ENCODE measurements around the gene RPS23. TPM values are rescaled to one million over a fixed set of nuclear protein-coding genes. Genes with fewer than 3 reads are reported as not detected.

Gene RPS23
- total and polyA plus RNA-seq, 2 of the 8 experiments (the other 6 are each of a cell fraction or from before 2014, with no cell fraction given), result 2,559 to 4,867 TPM

DNA sequence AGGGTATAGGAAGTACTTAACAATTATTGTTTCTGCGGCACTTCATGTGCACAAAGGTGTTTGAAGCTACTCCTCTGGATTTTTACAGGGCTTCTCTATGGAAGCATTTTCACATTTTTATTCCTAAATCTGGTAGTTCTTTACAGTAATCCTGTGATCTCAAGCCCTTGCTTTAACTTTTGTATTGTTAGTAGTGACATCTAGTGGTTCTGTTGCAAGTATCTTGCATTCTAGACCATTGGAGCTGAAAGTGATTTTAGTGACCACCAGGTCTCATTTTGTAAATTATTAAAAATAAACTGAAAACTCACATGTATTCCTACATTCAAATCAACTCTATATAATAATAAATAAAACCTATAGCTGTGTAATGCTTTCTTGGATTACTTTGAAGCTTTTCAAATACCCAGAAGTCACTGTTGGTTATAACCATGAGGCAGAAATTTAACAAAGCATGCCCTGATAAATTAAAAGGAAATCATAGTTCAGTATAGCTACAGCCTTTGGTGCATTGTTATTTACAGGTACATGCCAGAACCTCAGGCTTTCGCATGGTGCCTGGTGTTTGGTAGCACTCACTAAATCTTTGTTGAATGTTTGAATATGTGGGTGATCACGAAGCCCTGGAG lies 18.9 kb downstream of the RPS23 start:
- Histone ChIP-seq H3K4ac (replicated peaks; ENCODE audit: insufficient read length, low read depth, low read length) (no peak overlapping the region), H2AK5ac (ENCODE audit: low read depth, low read length) (no peak overlapping the region), H3K4me2 (ENCODE audit: insufficient read depth in 1 of 2, low read depth in 2 of 2, low read length in 2 of 2) (no peak overlapping the region), H4K91ac (replicated peaks; ENCODE audit: insufficient read length, low read length) (no peak overlapping the region), H2BK15ac (ENCODE audit: low read length) (no peak overlapping the region), H3K79me2 (ENCODE audit: control insufficient read depth in 1 of 2, insufficient read depth in 2 of 2, low read length in 2 of 2) (no peaks in the 10 kb centered on the region), H2AFZ (ENCODE audit: low read length) (no peak overlapping the region), H3K79me1 (ENCODE audit: low read depth, low read length) (no peaks in the 10 kb centered on the region), H4K5ac (ENCODE audit: insufficient read length, low read depth, low read length) (no peak overlapping the region), H4K8ac (ENCODE audit: extremely low read depth, insufficient read depth, low read length) (no peak overlapping the region), H3K4me3 (ENCODE audit: extremely low read depth in 1 of 4, insufficient read depth in 2 of 4, low read depth in 3 of 4, low read length in 4 of 4) (no peak overlapping the region), H3K18ac (ENCODE audit: extremely low read depth, low read length) (no peak overlapping the region; the same call in 1 of the 2 replicates), H3K27ac (ENCODE audit: low read depth, low read length) (no peak overlapping the region), H3K23ac (ENCODE audit: insufficient read length) (no peak overlapping the region), H2BK5ac (ENCODE audit: low read depth, low read length) (no peak overlapping the region), H3K36me3 (ENCODE audit: control insufficient read depth in 2 of 4, insufficient read depth in 4 of 4, low read length in 3 of 4) (no peaks in the 10 kb centered on the region), H2BK120ac (replicated peaks; ENCODE audit: low read depth, low read length) (no peak overlapping the region), H2BK20ac (ENCODE audit: low read length) (no peak overlapping the region), H3K9ac (replicated peaks in 1 of 4; ENCODE audit: extremely low read depth in 1 of 4, low read depth in 3 of 4, low read length in 3 of 4) (no peak overlapping the region), H3K9me3 (ENCODE audit: insufficient read depth in 2 of 2, low read depth in 1 of 2, low read length in 1 of 2) (no peaks in the 10 kb centered on the region), H4K20me1 (replicated peaks in 1 of 2; ENCODE audit: control insufficient read depth in 1 of 2, insufficient read depth in 2 of 2, low read length in 2 of 2) (no peaks in the 10 kb centered on the region), H3K27me3 (replicated peaks in 1 of 4; ENCODE audit: control insufficient read depth in 3 of 4, extremely low read depth in 1 of 4, insufficient read depth in 3 of 4, low read length in 3 of 4) (no peaks in the 10 kb centered on the region), H3K23me2 (ENCODE audit: low read depth, low read length) (no peaks in the 10 kb centered on the region), H3K4me1 (replicated peaks in 1 of 4; ENCODE audit: control insufficient read depth in 3 of 4, insufficient read depth in 4 of 4, low read length in 3 of 4) (peaks cover 0 to 12% (median 6%) of the 10 kb centered on the region in 4 experiments; a peak in 6 of 7 replicates), H3K56ac (replicated peaks; ENCODE audit: insufficient read length, low read depth, low read length) (no peak overlapping the region), H2BK12ac (ENCODE audit: low read depth, low read length) (no peak overlapping the region), H3K14ac (ENCODE audit: insufficient read length) (no peak overlapping the region)
- no peak for DNase-seq (ENCODE audit: low read depth in 1 of 2, low spot score in 2 of 2)
- ChIA-PET POLR2A (ENCODE audit: partially characterized antibody) (interaction anchor here (2.1 to 5.5 kb wide), 4 partner anchors 8 to 19 kb away, joined by 7 to 42 read pairs (median 20); partner anchors contain the start of gene RPS23), CTCF (ENCODE audit: partially characterized antibody) (interaction anchor here (0.6 to 5.6 kb wide), 28 partner anchors 8 to 898 kb away, joined by 3 to 37 read pairs (median 4); partner anchors contain the start of gene RPS23)
- peak; percentile 77 for FAIRE-seq
- TF ChIP-seq CHD1 (IDR thresholded peaks at IDR 0.05; ENCODE audit: low read depth, low read length), result no peak
- TF ChIP-seq, protein P1, sequence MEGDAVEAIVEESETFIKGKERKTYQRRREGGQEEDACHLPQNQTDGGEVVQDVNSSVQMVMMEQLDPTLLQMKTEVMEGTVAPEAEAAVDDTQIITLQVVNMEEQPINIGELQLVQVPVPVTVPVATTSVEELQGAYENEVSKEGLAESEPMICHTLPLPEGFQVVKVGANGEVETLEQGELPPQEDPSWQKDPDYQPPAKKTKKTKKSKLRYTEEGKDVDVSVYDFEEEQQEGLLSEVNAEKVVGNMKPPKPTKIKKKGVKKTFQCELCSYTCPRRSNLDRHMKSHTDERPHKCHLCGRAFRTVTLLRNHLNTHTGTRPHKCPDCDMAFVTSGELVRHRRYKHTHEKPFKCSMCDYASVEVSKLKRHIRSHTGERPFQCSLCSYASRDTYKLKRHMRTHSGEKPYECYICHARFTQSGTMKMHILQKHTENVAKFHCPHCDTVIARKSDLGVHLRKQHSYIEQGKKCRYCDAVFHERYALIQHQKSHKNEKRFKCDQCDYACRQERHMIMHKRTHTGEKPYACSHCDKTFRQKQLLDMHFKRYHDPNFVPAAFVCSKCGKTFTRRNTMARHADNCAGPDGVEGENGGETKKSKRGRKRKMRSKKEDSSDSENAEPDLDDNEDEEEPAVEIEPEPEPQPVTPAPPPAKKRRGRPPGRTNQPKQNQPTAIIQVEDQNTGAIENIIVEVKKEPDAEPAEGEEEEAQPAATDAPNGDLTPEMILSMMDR (IDR thresholded peaks at IDR 0.05; ENCODE audit: control extremely low read depth in 1 of 3, insufficient read depth in 1 of 3, low read depth in 1 of 3, low read length in 3 of 3), result peak in 2 of 3 experiments; percentile 40 to 42; a peak in 2 of 4 replicates
- TF ChIP-seq NRF1 (IDR thresholded peaks at IDR 0.05; ENCODE audit: low read depth, low read length), result no peak
- peak; percentile 52 to 56 for TF ChIP-seq RAD21 (IDR thresholded peaks at IDR 0.05 in 1 of 2, conservative IDR thresholded peaks at IDR 0.05 in 1 of 2; ENCODE audit: low read depth in 2 of 2, low read length in 2 of 2)
- TF ChIP-seq BACH1 (IDR thresholded peaks at IDR 0.05; ENCODE audit: low read length), result no peak
- WGBS, 2 experiments (ENCODE audit: extremely low coverage in 1 of 2, insufficient coverage in 1 of 2, insufficient read length in 1 of 2, insufficient replicate concordance in 2 of 2, low coverage in 1 of 2, low lambda C conversion rate in 2 of 2, missing lambda C conversion rate in 1 of 2), result 87% methylated on average over 3 of the region's 3 CpGs; no CpG with 5 or more reads in 1 of the 2 experiments
